HCT116 (cell line): ENCODE results near the gene UPK3BL2. TPM values are rescaled to one million over a fixed set of nuclear protein-coding genes. Genes with fewer than 3 reads are reported as not detected.
"Not testable (repeated sequence)": the region's sequence is repeated elsewhere in the genome, so short reads cannot be mapped to it uniquely, and the experiment has no call there.

Experiments
- ATAC-seq: fragments of 200-7000 bp; cut with Tn5 transposase; 2 replicates; pipeline ENCODE4 v1.9.1; 2020; ENCODE audit warnings: mild to moderate bottlenecking, moderate library complexity
- BruUV-seq: library from RNA; stranded (reverse); fragments of 400-500 nt; replicated peaks from 2 replicates; lab custom pipeline; 2021; lab: Mats Ljungman, UMichigan
- CTCF ChIA-PET: fragments of 300-600 bp; sonication (Branson Sonifier 250); formaldehyde crosslinking; loops from one replicate; lab custom pipeline; 2021; ENCODE audit warnings: antibody characterized with exemption; lab: Charles Lee
- POLR2A ChIA-PET: fragments of 300-600, 350-600 bp; sonication (Branson Sonifier 250); formaldehyde crosslinking; loops from one replicate; lab custom pipeline; 2021; ENCODE audit warnings: antibody characterized with exemption; lab: Charles Lee
- RAD21 ChIA-PET, 2 experiments: fragments of 300-600 bp; sonication (Branson Sonifier 250); formaldehyde crosslinking; loops; one replicate each; lab custom pipeline; 2023; ENCODE audit warnings: low total read pairs in 2 of 2; ENCODE audit not compliant: uncharacterized antibody in 2 of 2, unreplicated experiment in 2 of 2, low non-redundant PET in 1 of 2; lab: Charles Lee
- DNase-seq: peaks from one replicate; pipeline ENCODE4 v3.0.0-alpha.2; 2010; ENCODE audit warnings: low read depth, low spot score
- H2AFZ ChIP-seq: fragments of 200-600 bp; shearing (Covaris generic), sonication (generic); 2 replicates; pipeline ENCODE4 v1.6.1; 2017; ENCODE audit warnings: low read depth, mixed run types, mixed read lengths, antibody characterized with exemption, low read length; ENCODE audit not compliant: poor library complexity, severe bottlenecking
- H3K27ac ChIP-seq: 2 replicates; pipeline ENCODE4 v1.5.1; 2012; ENCODE audit warnings: low read depth, low read length
- H3K27me3 ChIP-seq: fragments of 200-600 bp; sonication (generic); 2 replicates; pipeline ENCODE4 v1.6.1; 2016; ENCODE audit warnings: mixed run types, low read length, mixed read lengths; ENCODE audit not compliant: insufficient read depth
- H3K36me3 ChIP-seq, 2 experiments: fragments of 200-500 bp in 1 of 2; fragments of 200-600 bp in 1 of 2; sonication (Bioruptor generic) in 1 of 2; sonication (generic) in 1 of 2; 2 replicates each; pipeline versions ENCODE4 v1.5.1 to v1.6.1; 2014 to 2016; ENCODE audit warnings: low read length in 2 of 2, inconsistent platforms in 1 of 2, mixed read lengths in 1 of 2, mixed run types in 1 of 2; ENCODE audit not compliant: insufficient read depth in 2 of 2, control insufficient read depth in 1 of 2
- H3K4me1 ChIP-seq, 2 experiments: fragments of 200-600 bp in 1 of 2; sonication (generic) in 1 of 2; 2 replicates each; pipeline versions ENCODE4 v1.5.1 to v1.6.1; 2012 to 2017; ENCODE audit warnings: low read length in 2 of 2, inconsistent platforms in 1 of 2, mild to moderate bottlenecking in 1 of 2, mixed read lengths in 1 of 2, mixed run types in 1 of 2, moderate library complexity in 1 of 2; ENCODE audit not compliant: insufficient read depth in 2 of 2, control insufficient read depth in 1 of 2
- H3K4me2 ChIP-seq: fragments of 200-600 bp; sonication (generic); 2 replicates; pipeline ENCODE4 v1.6.1; 2017; ENCODE audit warnings: mixed run types, low read length, mixed read lengths
- H3K4me3 ChIP-seq, 2 experiments: fragments of 200-600 bp in 1 of 2; sonication (generic) in 1 of 2; replicated peaks in 1 of 2; 2 replicates each; pipeline ENCODE4 v1.5.1; 2011 to 2016; ENCODE audit warnings: low read length in 2 of 2, control low read depth in 1 of 2, low read depth in 1 of 2, mild to moderate bottlenecking in 1 of 2, mixed read lengths in 1 of 2, mixed run types in 1 of 2
- H3K79me2 ChIP-seq: fragments of 200-600 bp; sonication (generic); 2 replicates; pipeline ENCODE4 v1.6.1; 2017; ENCODE audit warnings: mild to moderate bottlenecking, mixed run types, low read length, moderate library complexity, mixed read lengths; ENCODE audit not compliant: insufficient read depth
- H3K9ac ChIP-seq: fragments of 200-600 bp; sonication (generic); 2 replicates; pipeline ENCODE4 v1.6.1; 2016; ENCODE audit warnings: low read length, mixed read lengths
- H3K9me2 ChIP-seq: fragments of 200-600 bp; sonication (generic), shearing (Covaris generic); 2 replicates; pipeline ENCODE4 v1.6.1; 2017; ENCODE audit warnings: mixed run types, mild to moderate bottlenecking, moderate library complexity; ENCODE audit not compliant: insufficient read depth
- H3K9me3 ChIP-seq, 2 experiments: fragments of 200-500 bp in 1 of 2; fragments of 200-600 bp in 1 of 2; sonication (Bioruptor generic) in 1 of 2; sonication (generic) in 1 of 2; 2 replicates each; pipeline ENCODE4 v1.6.1; 2014 to 2017; ENCODE audit warnings: low read length in 2 of 2, mixed read lengths in 2 of 2, inconsistent platforms in 1 of 2, low read depth in 1 of 2, mild to moderate bottlenecking in 1 of 2, mixed run types in 1 of 2, moderate library complexity in 1 of 2; ENCODE audit not compliant: control insufficient read depth in 1 of 2, insufficient read depth in 1 of 2
- H4K20me1 ChIP-seq: fragments of 200-600 bp; sonication (generic), shearing (Covaris generic); 2 replicates; pipeline ENCODE4 v1.6.1; 2017; ENCODE audit warnings: mixed run types, mild to moderate bottlenecking, moderate library complexity; ENCODE audit not compliant: insufficient read depth
- intact Hi-C: fragments of 100-400 bp; cut with micrococcal nuclease; formaldehyde crosslinking; loops from 2 replicates; pipeline ENCODE4 v1.10.0; 2022
- total RNA-seq: library from RNA; stranded (reverse); gene quantifications from one replicate; pipeline ENCODE4 v1.2.1, GENCODE V29; 2021; ENCODE audit not compliant: unreplicated experiment

Gene UPK3BL2
- total RNA-seq, 1 experiment from 2014 or later: 7.0 TPM

DNA sequence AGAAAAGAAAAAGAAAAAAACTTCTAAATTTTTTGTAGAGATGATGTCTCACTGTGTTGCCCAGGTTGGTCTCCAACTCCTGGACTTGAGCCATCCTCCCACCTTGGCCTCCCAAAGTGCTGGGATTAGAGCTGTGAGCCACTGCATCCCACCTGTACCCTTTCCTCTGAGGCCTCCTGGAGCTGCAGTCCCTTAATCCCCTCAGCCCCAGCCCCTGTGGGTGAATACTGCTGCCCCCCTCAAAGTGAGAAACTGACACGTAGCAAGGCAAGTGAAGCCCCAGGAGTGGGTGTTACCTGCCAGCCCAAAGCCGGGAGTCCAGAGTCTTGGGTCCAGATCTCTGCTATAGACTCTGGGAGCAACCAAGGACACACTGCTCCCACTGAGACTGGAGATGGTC lies 18.7 kb downstream of the UPK3BL2 start:
- BruUV-seq, H3K27ac ChIP-seq, H3K4me2 ChIP-seq, H3K9me2 ChIP-seq, H3K79me2 ChIP-seq, H2AFZ ChIP-seq, H3K9ac ChIP-seq, H3K9me3 ChIP-seq, H3K4me1 ChIP-seq, POLR2A ChIA-PET, H3K36me3 ChIP-seq, H4K20me1 ChIP-seq, intact Hi-C loops, RAD21 ChIA-PET, CTCF ChIA-PET, DNase-seq, H3K4me3 ChIP-seq, H3K27me3 ChIP-seq: not testable (repeated sequence)
- ATAC-seq: peak; percentile 21; the same call in 1 of the 2 replicates

DNA sequence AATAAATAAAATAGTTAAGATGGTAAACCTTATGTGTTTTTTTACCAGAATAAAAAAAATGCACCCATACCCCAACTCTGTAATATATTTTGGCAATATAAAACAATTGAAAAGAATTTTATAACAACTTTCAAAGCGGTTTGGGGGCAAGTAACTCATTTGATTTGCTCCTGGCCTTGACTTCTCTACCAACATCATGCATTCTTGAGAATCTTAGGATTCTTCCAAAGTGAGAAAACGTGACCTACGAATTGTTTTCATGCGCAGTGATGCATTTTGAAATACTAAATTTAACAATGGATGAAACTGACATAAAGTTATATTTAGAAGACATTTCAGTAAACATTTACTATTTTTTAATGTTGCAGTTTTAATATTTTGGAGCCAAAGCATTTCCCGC lies 22.7 kb downstream of the UPK3BL2 start:
- H2AFZ ChIP-seq, H4K20me1 ChIP-seq, ATAC-seq, H3K27me3 ChIP-seq, H3K79me2 ChIP-seq, POLR2A ChIA-PET, H3K27ac ChIP-seq, intact Hi-C loops, CTCF ChIA-PET, H3K9me3 ChIP-seq, H3K4me1 ChIP-seq, RAD21 ChIA-PET, H3K9ac ChIP-seq, H3K36me3 ChIP-seq, DNase-seq, H3K9me2 ChIP-seq, BruUV-seq, H3K4me2 ChIP-seq, H3K4me3 ChIP-seq: not testable (repeated sequence)

DNA sequence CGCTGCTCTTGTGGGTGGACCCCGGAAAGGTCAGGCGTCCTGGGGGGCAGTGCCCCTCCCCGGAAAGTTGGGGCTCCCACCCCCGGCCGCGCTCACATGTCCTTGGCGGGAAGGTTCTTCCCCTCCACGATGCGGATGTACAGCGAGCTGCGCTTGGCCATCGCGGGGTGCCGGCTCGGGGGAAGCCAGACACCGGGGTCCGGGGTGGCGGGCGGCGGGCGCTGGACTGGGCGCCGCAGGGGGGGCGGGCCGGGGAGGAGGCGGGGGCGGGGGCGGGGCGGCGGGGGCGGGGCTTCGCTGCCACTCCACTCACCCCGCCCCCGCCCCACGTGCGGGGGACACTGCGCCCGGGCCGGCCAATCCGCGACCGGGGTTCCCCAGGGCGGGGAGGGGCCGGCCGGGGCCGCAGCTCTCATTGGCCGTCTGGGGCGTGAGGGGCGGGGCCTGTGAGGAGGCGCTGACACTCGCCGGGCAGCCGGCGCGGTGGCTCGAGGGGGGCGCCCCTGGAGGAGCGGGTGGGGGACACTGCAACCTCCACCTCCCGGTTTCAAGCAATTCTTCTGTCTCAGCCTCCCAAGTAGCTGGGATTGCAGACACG lies 25.8 kb downstream of the UPK3BL2 start, which contains the start of gene RASA4B:
Gene RASA4B (minus strand): TSS at position 228 of the 598 bp plus-strand sequence. CDS start 67 bp downstream, at position 161.
- H3K27ac ChIP-seq, H3K79me2 ChIP-seq, H3K9ac ChIP-seq, H3K4me3 ChIP-seq, H3K9me2 ChIP-seq, H4K20me1 ChIP-seq, BruUV-seq, H3K27me3 ChIP-seq, H3K36me3 ChIP-seq, H3K4me1 ChIP-seq, CTCF ChIA-PET, POLR2A ChIA-PET, H3K4me2 ChIP-seq, H3K9me3 ChIP-seq, intact Hi-C loops, RAD21 ChIA-PET, DNase-seq, H2AFZ ChIP-seq: not testable (repeated sequence)
- peak; percentile 99 for ATAC-seq

DNA sequence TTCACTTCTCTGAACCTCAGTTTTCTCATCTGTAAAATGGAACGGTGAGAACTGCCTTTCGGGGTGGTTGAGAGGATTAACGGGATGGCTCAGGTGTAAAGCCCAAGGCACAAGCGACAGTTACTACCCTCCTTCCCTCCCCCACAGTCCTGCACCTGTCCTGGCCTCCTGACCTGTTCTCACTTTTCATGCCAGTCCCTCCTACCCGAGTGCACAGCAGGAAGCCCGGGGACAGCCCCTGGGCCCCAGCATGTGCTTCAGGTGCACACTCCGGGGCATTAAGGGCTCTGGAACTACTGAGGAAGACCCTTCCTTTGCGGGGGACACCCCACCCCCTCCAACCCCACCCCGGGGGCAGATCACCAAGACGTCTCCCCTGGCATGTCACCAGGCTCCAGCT lies 26.5 kb downstream of the UPK3BL2 start:
- POLR2A ChIA-PET, H3K9ac ChIP-seq, ATAC-seq: not testable (repeated sequence)

More for the DNA sequence above, 26.5 kb downstream of the UPK3BL2 start:
- RAD21 ChIA-PET, H4K20me1 ChIP-seq, intact Hi-C loops, H3K27ac ChIP-seq, H3K36me3 ChIP-seq, BruUV-seq, H3K79me2 ChIP-seq, H3K4me1 ChIP-seq, H2AFZ ChIP-seq, H3K9me2 ChIP-seq, H3K4me2 ChIP-seq, CTCF ChIA-PET, H3K4me3 ChIP-seq, H3K9me3 ChIP-seq, DNase-seq, H3K27me3 ChIP-seq: not testable (repeated sequence)
